Pericardium fibroblast (primary cell): ENCODE data around the gene ZNF735. TPM values are rescaled to one million over a fixed set of nuclear protein-coding genes. Genes with fewer than 3 reads are reported as not detected.

Experiments used
- total RNA-seq: library from RNA; depleted of rRNA; stranded (reverse); fragments of >200 nt; gene quantifications from 2 replicates; pipeline ENCODE4 v1.2.3, GENCODE V29; 2015

ZNF735 gene
- total RNA-seq = not detected in 2 replicates

DNA sequence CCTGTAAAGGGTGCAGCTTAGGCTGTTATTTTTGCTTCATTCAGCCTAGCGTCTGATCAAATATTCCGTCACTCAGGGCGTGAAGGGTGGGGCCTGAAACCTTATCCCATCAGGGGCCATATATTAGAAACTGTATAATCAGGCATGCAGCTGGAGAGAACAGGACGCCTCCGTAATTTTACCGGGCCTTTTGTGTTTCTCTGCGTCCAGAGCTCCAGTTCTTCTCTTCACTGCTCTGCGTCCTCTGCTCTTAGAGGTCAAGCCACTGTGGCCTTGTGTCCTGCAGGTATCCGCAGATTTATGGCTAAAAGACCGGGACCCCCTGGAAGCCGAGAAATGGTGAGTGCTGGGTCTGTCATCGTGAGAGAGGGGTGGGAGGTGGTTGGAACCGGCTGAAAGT lies at the start of gene ZNF735:
TSS of gene ZNF735 (plus strand) at position 301 of the 400 bp plus-strand sequence. CDS start at position 301, 0 bp downstream.

DNA sequence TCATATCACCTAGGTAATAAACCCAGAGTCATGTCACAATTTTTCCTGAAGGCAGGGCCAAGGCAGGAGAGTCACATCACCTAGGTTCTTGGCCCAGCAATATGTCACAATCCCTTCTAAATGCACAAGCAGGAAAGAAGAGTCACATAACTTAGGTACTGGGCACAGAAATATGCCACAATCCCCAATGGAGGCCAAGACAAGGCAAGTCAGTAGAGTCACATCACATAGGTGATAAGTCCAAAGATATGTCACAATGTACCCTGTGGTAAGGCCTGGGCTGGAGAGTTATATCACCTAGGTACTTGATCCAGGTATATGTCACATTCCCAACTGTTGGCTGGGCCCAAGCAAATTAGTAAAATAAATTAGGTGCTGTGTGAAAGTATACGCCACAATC lies 21.2 kb downstream of the ZNF735 start, which contains the start of gene ZNF679:
TSS of gene ZNF679 (plus strand) at position 301 of the 400 bp plus-strand sequence. CDS start 20,644 bp downstream, outside the sequence.

Other genes starting within 250 kb of the ZNF735 start
- gene ZNF722, start 208.4 kb upstream of the ZNF735 start, total RNA-seq = not detected in 2 replicates
- not detected in 2 replicates for gene ZNF727, start 161.8 kb upstream of the ZNF735 start, total RNA-seq
- gene ZNF679, start 21.3 kb downstream of the ZNF735 start, total RNA-seq = not detected in 2 replicates
- gene ZNF736, start 106.8 kb downstream of the ZNF735 start, total RNA-seq = 2.0 and 12.5 TPM in 2 replicates